ENCODE data around the gene CKMT2. TPM values are rescaled to one million over a fixed set of nuclear protein-coding genes. Genes with fewer than 3 reads are reported as not detected.
"Not testable (repeated sequence)": the region's sequence is repeated elsewhere in the genome, so short reads cannot be mapped to it uniquely, and the experiment has no call there.

The CKMT2 gene
- total and polyA plus RNA-seq, 8 donors: 0.82 to 3.2 (median 1.9) TPM

- H3K36me3 ChIP-seq: no peaks in the 10 kb centered on the region
- H3K4me3 ChIP-seq: no peak overlapping the region
- H3K9me3 ChIP-seq: no peaks in the 10 kb centered on the region
- intact Hi-C loops (cut with DNase I): no loop called here
- H3K27me3 ChIP-seq: no peaks in the 10 kb centered on the region
- WGBS, 2 donors: 95 to 98% methylated on average over 8 of the region's 8 CpGs
- peaks cover 0 to 5% (median 5%) of the 10 kb centered on the region in 3 donors for H3K4me1 ChIP-seq
- no peak for DNase-seq
- no peak for ATAC-seq
- FAIRE-seq: no peak
- TF ChIP-seq, protein P1, sequence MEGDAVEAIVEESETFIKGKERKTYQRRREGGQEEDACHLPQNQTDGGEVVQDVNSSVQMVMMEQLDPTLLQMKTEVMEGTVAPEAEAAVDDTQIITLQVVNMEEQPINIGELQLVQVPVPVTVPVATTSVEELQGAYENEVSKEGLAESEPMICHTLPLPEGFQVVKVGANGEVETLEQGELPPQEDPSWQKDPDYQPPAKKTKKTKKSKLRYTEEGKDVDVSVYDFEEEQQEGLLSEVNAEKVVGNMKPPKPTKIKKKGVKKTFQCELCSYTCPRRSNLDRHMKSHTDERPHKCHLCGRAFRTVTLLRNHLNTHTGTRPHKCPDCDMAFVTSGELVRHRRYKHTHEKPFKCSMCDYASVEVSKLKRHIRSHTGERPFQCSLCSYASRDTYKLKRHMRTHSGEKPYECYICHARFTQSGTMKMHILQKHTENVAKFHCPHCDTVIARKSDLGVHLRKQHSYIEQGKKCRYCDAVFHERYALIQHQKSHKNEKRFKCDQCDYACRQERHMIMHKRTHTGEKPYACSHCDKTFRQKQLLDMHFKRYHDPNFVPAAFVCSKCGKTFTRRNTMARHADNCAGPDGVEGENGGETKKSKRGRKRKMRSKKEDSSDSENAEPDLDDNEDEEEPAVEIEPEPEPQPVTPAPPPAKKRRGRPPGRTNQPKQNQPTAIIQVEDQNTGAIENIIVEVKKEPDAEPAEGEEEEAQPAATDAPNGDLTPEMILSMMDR (IDR thresholded peaks at IDR 0.05): no peak
- H3K27ac ChIP-seq: no peak overlapping the region
These were observed 36.8 kb downstream of the CKMT2 start for GRCh38 chr5:81269751-81270393.

GRCh38 chr5:81270394-81271027 is 37.4 kb downstream of the CKMT2 start:
- H3K4me1 ChIP-seq; H3K27ac ChIP-seq; H3K9me3 ChIP-seq; ATAC-seq; H3K27me3 ChIP-seq; FAIRE-seq; H3K36me3 ChIP-seq; intact Hi-C loops (cut with DNase I); H3K4me3 ChIP-seq; DNase-seq: not testable (repeated sequence)
- WGBS, 2 donors: 96 to 98% methylated on average over 2 of the region's 2 CpGs

- no peaks in the 10 kb centered on the region for H3K36me3 ChIP-seq
- ATAC-seq (no peak), FAIRE-seq (no peak), DNase-seq (no peak)
- no peak overlapping the region for H3K27ac ChIP-seq
- no peaks in the 10 kb centered on the region for H3K4me1 ChIP-seq
- WGBS, 2 donors: 93 to 97% methylated on average over 1 of the region's 1 CpG
- intact Hi-C loops (cut with DNase I): no loop called here
- H3K27me3 ChIP-seq: no peaks in the 10 kb centered on the region
- no peaks in the 10 kb centered on the region for H3K9me3 ChIP-seq
- TF ChIP-seq, protein P1 (IDR thresholded peaks at IDR 0.05): no peak
- H3K4me3 ChIP-seq: no peak overlapping the region
These were observed 50.9 kb downstream of the CKMT2 start for GRCh38 chr5:81283976-81284375.

DNA sequence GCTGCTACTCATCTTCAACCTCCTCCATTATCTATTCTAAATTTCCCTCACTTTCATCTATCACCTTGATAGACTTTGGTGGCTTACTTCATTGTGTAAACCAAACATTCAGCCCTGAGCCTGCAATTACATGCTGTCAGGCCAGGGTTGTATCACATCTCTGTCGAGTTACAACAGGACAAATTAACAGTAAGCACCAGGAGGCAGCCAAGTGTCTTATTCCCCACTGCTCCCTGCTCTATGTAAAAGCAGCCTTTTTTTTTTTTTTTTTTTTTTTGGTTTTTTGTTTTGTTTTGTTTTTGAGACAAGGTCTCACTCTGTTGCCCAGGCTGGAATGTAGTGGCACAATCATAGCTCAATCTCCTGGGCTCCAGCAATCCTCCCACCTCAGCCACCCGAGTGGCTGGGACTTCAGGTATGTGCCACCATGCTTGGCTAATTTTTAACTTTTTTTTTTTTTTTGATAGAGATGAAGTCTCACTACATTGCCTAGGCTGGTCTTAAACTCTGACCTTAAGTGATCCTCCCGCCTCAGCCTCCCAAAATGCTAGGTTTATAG is 53.0 kb downstream of the CKMT2 start:
- ATAC-seq (no peak), FAIRE-seq (no peak), DNase-seq (no peak)
- Histone ChIP-seq H3K4me3 (no peak overlapping the region), H3K9me3 (no peaks in the 10 kb centered on the region), H3K27me3 (no peaks in the 10 kb centered on the region), H3K4me1 (no peaks in the 10 kb centered on the region), H3K27ac (no peak overlapping the region), H3K36me3 (no peaks in the 10 kb centered on the region)
- intact Hi-C loops (cut with DNase I): no loop called here
- TF ChIP-seq, protein P1 (IDR thresholded peaks at IDR 0.05): no peak
- 48 to 57% methylated on average over 3 of the region's 3 CpGs for WGBS, 2 donors

- no peaks in the 10 kb centered on the region for H3K36me3 ChIP-seq
- 91 to 93% methylated on average over 4 of the region's 4 CpGs for WGBS, 2 donors
- H3K9me3 ChIP-seq: no peaks in the 10 kb centered on the region
- no peak for FAIRE-seq
- H3K27me3 ChIP-seq: no peaks in the 10 kb centered on the region
- H3K27ac ChIP-seq: no peak overlapping the region
- no peaks in the 10 kb centered on the region for H3K4me1 ChIP-seq
- DNase-seq: no peak
- TF ChIP-seq, protein P1 (IDR thresholded peaks at IDR 0.05): no peak
- intact Hi-C loops (cut with DNase I): no loop called here
- no peak for ATAC-seq
- no peak overlapping the region for H3K4me3 ChIP-seq
These were observed 54.9 kb downstream of the CKMT2 start for GRCh38 chr5:81288021-81288433.
